IPS-18c (cell line): ENCODE results near the gene NFE2L3.
"Not testable (repeated sequence)": the region's sequence is repeated elsewhere in the genome, so short reads cannot be mapped to it uniquely, and the experiment has no call there.

Source experiments
- H3K4me3 ChIP-seq: 2 replicates; pipeline ENCODE4 v1.7.0; 2013; ENCODE audit warnings: low read depth, mild to moderate bottlenecking, low read length, moderate library complexity; ENCODE audit not compliant: insufficient read depth
- H3K9me3 ChIP-seq: one replicate; pipeline ENCODE4 v1.6.1; 2013; ENCODE audit warnings: mild to moderate bottlenecking, low read length, moderate library complexity; ENCODE audit not compliant: control insufficient read depth, insufficient read depth

NFE2L3 gene, protein sequence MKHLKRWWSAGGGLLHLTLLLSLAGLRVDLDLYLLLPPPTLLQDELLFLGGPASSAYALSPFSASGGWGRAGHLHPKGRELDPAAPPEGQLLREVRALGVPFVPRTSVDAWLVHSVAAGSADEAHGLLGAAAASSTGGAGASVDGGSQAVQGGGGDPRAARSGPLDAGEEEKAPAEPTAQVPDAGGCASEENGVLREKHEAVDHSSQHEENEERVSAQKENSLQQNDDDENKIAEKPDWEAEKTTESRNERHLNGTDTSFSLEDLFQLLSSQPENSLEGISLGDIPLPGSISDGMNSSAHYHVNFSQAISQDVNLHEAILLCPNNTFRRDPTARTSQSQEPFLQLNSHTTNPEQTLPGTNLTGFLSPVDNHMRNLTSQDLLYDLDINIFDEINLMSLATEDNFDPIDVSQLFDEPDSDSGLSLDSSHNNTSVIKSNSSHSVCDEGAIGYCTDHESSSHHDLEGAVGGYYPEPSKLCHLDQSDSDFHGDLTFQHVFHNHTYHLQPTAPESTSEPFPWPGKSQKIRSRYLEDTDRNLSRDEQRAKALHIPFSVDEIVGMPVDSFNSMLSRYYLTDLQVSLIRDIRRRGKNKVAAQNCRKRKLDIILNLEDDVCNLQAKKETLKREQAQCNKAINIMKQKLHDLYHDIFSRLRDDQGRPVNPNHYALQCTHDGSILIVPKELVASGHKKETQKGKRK

GRCh38 chr7:26151953-26152781 is at the start of gene NFE2L3:
TSS of gene NFE2L3 (plus strand) at chr7:26152198. CDS start at chr7:26152499, 301 bp downstream.
- H3K4me3 ChIP-seq: peak within 1 kb of the TSS; percentile 69
- H3K9me3 ChIP-seq: peaks cover 3% of the 10 kb centered on the region

DNA sequence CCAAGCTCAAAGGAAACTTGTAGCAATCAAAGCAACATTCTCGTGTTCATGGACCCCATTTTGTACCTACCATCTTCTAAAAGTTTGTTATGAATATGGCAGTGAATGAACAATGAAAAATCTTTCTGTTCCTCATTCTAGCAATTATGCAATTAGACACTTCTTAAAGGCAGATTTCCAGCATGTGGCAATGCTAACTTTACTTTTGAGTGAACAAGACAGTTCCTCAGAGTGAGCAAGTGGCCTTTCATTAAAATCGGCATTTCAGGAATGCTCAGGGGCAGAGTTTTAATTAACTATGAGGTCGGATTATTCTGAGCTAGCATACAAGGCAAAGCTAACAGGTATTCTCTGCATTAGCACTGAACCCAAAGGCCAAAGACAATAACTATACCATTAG is 48.4 kb upstream of the NFE2L3 start:
- H3K9me3 ChIP-seq: no peaks in the 10 kb centered on the region
- H3K4me3 ChIP-seq: no peak overlapping the region

DNA sequence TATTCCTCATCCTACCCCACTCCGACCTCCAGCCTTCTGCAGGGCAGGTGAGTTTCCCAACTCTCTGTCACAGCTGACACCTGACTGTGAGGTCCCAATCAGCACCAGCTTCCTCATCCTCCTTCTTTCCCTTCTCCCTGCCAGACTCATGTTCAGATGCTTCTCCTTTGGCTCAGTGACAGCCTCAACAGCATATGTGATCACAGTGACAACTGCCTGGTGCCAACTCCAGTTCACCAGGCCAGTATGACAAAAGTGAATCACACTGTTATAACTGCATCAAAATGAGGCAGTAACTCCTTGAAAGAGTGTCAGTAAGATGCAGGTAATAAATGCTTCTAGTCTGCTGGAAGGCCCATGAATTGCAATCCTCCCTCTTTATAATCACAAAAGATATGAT is 46.8 kb upstream of the NFE2L3 start:
- Histone ChIP-seq H3K4me3 (no peak overlapping the region), H3K9me3 (no peaks in the 10 kb centered on the region)

GRCh38 chr7:26105931-26106330 is 46.1 kb upstream of the NFE2L3 start:
- H3K4me3 ChIP-seq: no peak overlapping the region
- no peaks in the 10 kb centered on the region for H3K9me3 ChIP-seq

- no peak overlapping the region for H3K4me3 ChIP-seq
- H3K9me3 ChIP-seq: no peaks in the 10 kb centered on the region
Measured at GRCh38 chr7:26112203-26112740, 39.7 kb upstream of the NFE2L3 start.

GRCh38 chr7:26115650-26116049 is 36.3 kb upstream of the NFE2L3 start:
- Histone ChIP-seq H3K4me3 (no peak overlapping the region), H3K9me3 (no peaks in the 10 kb centered on the region)

- Histone ChIP-seq H3K4me3 (no peak overlapping the region), H3K9me3 (no peaks in the 10 kb centered on the region)
Measured at GRCh38 chr7:26117142-26117807, 34.7 kb upstream of the NFE2L3 start.

GRCh38 chr7:26117970-26118369 is 34.0 kb upstream of the NFE2L3 start:
- Histone ChIP-seq H3K4me3 (no peak overlapping the region), H3K9me3 (no peaks in the 10 kb centered on the region)

DNA sequence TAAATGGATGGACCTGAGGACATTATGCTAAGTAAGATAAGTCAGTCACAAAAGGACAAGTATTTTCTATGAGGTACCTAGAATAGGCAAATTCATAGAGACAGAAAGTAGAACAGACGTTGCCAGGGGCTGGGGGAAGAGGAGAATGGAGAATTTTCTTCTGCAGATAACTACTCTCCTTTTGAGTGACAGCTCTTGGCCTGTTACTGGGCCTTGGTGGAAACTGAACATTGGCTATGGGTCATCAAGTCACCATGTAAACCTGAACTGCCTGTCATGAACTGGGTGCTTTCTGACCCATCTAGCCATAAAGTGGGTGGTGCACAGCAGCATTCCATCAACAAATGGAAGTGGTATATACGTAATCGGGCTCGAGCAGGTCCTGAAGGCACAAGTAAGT is 29.3 kb upstream of the NFE2L3 start:
- Histone ChIP-seq H3K9me3 (no peaks in the 10 kb centered on the region), H3K4me3 (no peak overlapping the region)

DNA sequence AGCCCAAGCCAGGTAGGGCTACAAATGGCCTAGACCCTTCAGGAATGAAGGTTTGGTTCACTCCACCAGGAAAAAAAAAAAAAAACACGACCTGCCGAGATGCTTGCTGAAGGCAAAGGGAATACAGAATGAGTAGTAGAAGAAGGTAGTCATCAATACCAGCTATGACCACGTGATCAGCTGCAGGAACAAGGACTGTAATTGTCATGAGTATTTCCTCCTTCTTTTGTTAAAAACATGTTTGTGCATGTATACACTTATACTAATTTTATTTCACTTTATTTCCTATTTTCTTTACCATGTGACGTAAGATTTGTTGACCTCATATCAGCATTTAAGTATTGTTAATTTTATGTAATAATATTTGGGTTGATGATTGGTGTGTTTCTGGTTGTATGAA is 27.2 kb upstream of the NFE2L3 start:
- H3K4me3 ChIP-seq, H3K9me3 ChIP-seq: not testable (repeated sequence)

DNA sequence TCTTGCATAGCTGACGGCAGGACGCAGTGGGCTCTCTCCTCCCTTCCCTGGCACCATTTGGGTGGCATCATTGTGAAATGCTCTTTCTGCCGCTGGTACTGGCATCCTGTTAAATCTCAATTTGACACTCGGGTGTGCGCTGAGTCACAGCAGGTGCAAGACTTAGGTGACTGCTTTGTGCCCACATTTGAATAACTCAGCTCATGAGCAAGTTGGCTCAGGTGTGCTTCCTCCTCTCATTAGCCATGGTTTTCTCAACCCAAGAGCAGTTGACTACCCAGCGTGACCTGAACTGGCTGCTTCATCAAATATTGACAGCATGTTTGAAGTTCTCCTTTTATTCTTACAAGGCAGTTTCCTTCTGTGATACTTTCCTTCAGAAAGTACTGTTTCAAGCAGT is 24.6 kb upstream of the NFE2L3 start:
- no peaks in the 10 kb centered on the region for H3K9me3 ChIP-seq
- no peak overlapping the region for H3K4me3 ChIP-seq

- Histone ChIP-seq H3K4me3 (no peak overlapping the region), H3K9me3 (no peaks in the 10 kb centered on the region)
Measured at GRCh38 chr7:26131056-26131589, 20.9 kb upstream of the NFE2L3 start.

- H3K9me3 ChIP-seq: no peaks in the 10 kb centered on the region
- no peak overlapping the region for H3K4me3 ChIP-seq
Measured at GRCh38 chr7:26135076-26135475, 16.9 kb upstream of the NFE2L3 start.

DNA sequence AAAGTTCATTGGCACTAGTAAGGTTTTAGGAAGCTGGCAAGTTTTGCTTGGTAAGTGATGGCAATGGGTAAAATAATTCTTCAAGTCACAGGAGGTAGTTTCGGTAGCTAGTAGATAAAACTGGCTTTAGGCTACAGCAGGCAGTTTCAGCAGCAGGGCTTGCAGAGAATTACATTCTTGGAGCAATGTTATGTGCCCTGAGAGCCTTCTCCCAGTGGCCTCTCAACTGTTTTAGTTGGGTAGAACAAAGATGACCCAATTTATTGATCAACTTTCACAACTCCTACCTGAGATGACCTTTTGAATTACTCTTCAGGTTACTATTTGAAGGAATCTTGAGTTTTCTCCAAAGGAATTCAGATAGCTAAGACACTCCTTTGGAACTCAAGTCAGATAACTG is 16.4 kb upstream of the NFE2L3 start:
- H3K9me3 ChIP-seq: no peaks in the 10 kb centered on the region
- H3K4me3 ChIP-seq: no peak overlapping the region

DNA sequence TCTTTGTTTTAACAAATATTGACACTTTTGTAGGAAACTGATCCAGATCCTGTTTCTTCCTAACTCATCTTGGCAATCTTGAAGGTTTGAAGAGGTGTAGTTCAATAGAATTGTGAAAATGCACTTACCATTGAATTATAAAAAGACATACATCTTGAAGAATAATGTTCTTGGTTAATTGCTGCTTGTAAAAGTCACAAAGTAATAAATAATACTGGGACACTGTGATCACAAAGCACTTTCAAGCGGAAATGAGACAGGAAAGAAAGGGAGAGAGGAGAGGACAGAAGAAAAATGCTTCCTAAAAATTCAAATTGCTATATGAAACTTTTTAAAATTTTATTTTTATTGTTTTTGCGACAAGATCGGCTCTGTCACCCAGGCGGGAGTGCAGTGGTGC is 15.2 kb upstream of the NFE2L3 start:
- H3K9me3 ChIP-seq: no peaks in the 10 kb centered on the region
- no peak overlapping the region for H3K4me3 ChIP-seq

DNA sequence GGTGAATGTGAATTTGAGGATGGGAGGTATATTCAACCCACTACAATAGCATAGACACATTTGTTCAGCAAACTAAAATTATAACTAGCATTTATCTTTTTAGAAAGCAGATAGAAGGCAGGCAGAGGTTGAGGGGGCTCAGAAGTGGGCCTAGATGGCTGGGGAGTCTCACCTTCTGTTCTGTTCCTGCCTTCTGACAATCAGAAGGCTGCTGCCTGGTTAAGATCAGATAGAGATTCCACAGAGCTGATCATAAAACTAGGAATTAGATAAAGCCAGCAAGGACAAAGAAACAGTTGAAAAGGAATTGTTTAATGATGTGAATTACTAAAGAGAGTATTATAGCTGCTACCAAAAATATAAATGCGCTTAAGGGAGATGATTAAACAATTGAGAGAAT is 11.6 kb upstream of the NFE2L3 start:
- no peak overlapping the region for H3K4me3 ChIP-seq
- H3K9me3 ChIP-seq: no peaks in the 10 kb centered on the region

DNA sequence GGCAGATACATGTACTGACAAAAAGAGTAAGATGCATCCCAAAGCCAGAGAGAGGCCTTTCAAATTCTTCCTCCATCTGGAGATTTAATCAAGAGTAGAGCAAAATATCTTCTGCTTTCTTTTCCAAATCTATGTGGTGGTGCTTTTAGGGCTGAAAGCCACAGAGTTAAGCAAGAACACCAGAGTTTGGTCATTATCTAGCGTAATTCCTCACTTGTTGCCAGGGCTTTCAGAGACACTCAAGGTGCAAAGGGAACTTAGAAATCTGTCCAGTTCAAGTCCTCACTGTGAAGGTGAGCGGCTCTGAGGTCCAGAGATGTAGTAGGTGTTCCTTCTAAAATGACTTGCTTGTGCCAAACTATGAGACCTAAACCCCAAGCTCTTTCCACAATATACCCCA is 10.9 kb upstream of the NFE2L3 start:
- H3K4me3 ChIP-seq: no peak overlapping the region
- no peaks in the 10 kb centered on the region for H3K9me3 ChIP-seq
